ENCODE data around the gene CAMK4.

DNA sequence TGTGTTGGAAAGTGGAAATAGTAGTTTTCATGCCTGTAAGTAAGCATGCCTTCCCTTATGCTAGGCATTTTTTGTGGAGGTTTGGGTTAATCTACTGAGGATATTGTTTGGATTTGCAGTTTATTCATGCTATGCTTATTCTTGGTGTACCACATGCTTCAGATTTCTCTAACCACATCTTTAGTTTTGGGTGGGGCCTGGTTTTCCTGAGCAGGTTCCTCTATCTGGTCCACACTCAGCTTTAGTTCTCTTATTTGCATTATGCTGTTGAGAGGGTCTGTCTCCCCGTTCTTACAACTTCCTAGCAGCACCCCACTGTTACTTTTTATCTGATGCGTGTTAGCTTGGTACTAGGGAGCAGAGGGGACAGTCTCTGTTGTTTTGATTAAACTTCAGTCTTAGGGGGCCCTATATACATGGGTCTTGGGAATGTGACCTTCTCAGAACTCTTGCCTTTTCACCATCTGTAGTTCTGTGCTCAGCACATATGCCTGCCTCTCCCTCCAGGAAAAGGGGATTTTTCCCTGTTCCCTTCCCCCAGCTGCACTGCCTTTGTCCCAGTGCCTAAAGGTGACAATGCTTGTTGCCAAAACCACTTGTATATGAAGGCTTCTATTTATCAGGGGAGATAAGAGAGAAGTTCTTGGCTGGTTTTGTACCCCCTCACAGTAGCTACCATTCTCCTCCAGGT, 10.0 kb upstream of the CAMK4 start:
- TF ChIP-seq RFX5 (IDR thresholded peaks at IDR 0.05; ENCODE audit: low read depth, low read length) (no peak), NBN (IDR thresholded peaks at IDR 0.05; ENCODE audit: low read depth) (no peak)
